ENCODE data around the gene PPFIA2.

- no peak for TF ChIP-seq PATZ1 (CRISPR knock-in tag; IDR thresholded peaks at IDR 0.05; ENCODE audit: borderline replicate concordance)
- TF ChIP-seq ESRRG (CRISPR knock-in tag; IDR thresholded peaks at IDR 0.05): no peak
- no peak for TF ChIP-seq PPARA (CRISPR knock-in tag; IDR thresholded peaks at IDR 0.05; ENCODE audit: borderline replicate concordance)
- TF ChIP-seq CSDC2 (CRISPR knock-in tag; IDR thresholded peaks at IDR 0.05): no peak
- no peak for TF ChIP-seq OSR1 (CRISPR knock-in tag; IDR thresholded peaks at IDR 0.05)
- no peak for TF ChIP-seq BACH2 (CRISPR knock-in tag; IDR thresholded peaks at IDR 0.05; ENCODE audit: borderline replicate concordance)
- TF ChIP-seq ZNF70 (CRISPR knock-in tag; IDR thresholded peaks at IDR 0.05): no peak
- no peak for TF ChIP-seq ZFP30 (CRISPR knock-in tag; IDR thresholded peaks at IDR 0.05)
Observed at GRCh38 chr12:81639196-81639595, 120.0 kb downstream of the PPFIA2 start.
